Measurements from ENCODE around the gene KCND1. TPM values are rescaled to one million over a fixed set of nuclear protein-coding genes. Genes with fewer than 3 reads are reported as not detected.

KCND1 gene
- polyA plus RNA-seq, 1 experiment = 1.2 TPM

GRCh38 chrX:48914593-48915493 lies 56.8 kb downstream of the KCND1 start:
- Histone ChIP-seq H3K27me3 (ENCODE audit: control insufficient read depth, insufficient read depth, low read length) (no peaks in the 10 kb centered on the region), H3K27ac (ENCODE audit: low read depth, low read length) (no peak overlapping the region), H3K9me3 (ENCODE audit: control insufficient read depth, insufficient read depth, low read length) (no peaks in the 10 kb centered on the region), H3K4me3 (ENCODE audit: low read depth, low read length) (no peak overlapping the region)
- ChIA-PET CTCF (no interaction called here), POLR2A (no interaction called here)
- no peak for DNase-seq (ENCODE audit: low read depth, low spot score)
- TF ChIP-seq CTCF (IDR thresholded peaks at IDR 0.05; ENCODE audit: low read depth, low read length) = no peak

GRCh38 chrX:48913605-48914366 lies 57.9 kb downstream of the KCND1 start:
- TF ChIP-seq CTCF (IDR thresholded peaks at IDR 0.05; ENCODE audit: low read depth, low read length) = no peak
- no peaks in the 10 kb centered on the region for H3K9me3 ChIP-seq (ENCODE audit: control insufficient read depth, insufficient read depth, low read length)
- H3K27me3 ChIP-seq (ENCODE audit: control insufficient read depth, insufficient read depth, low read length) = no peaks in the 10 kb centered on the region
- DNase-seq (ENCODE audit: low read depth, low spot score) = no peak
- POLR2A ChIA-PET = interaction anchor here (0.7 kb wide), 1 partner anchor 151 kb away, joined by 7 read pairs; no protein-coding TSS in a partner anchor
- H3K27ac ChIP-seq (ENCODE audit: low read depth, low read length) = no peak overlapping the region
- no peak overlapping the region for H3K4me3 ChIP-seq (ENCODE audit: low read depth, low read length)
- CTCF ChIA-PET = no interaction called here

- ChIA-PET CTCF (interaction anchor here (1.1 to 1.7 kb wide), 2 partner anchors 20 to 263 kb away, joined by 5 to 7 read pairs; no protein-coding TSS in a partner anchor), POLR2A (interaction anchor here (0.6 to 1.1 kb wide), 3 partner anchors 14 to 76 kb away, joined by 3 to 11 read pairs (median 4); partner anchors contain the start of genes PQBP1 and TIMM17B)
- peak within 1 kb of the TSS; percentile 75 for H3K27ac ChIP-seq (ENCODE audit: low read depth, low read length)
- H3K4me3 ChIP-seq (ENCODE audit: low read depth, low read length) = peak within 1 kb of the TSS; percentile 83
- DNase-seq (ENCODE audit: low read depth, low spot score) = no peak
- H3K9me3 ChIP-seq (ENCODE audit: control insufficient read depth, insufficient read depth, low read length) = no peaks in the 10 kb centered on the region
- no peak for TF ChIP-seq CTCF (IDR thresholded peaks at IDR 0.05; ENCODE audit: low read depth, low read length)
- no peaks in the 10 kb centered on the region for H3K27me3 ChIP-seq (ENCODE audit: control insufficient read depth, insufficient read depth, low read length)
Measured at GRCh38 chrX:48911412-48912182, 60.0 kb downstream of the KCND1 start, which contains the start of gene SLC35A2. Gene SLC35A2 (minus strand): TSS chrX:48911646. CDS start chrX:48911636, 10 bp downstream.

Small RNAs within 50 kb of the gene (small RNA-seq; reads per million reads assigned to genes)
- not detected for gene RNU6-722P (ENCODE audit: insufficient read length, low read depth)

Other genes with a start within 250 kb of the KCND1 start
- not detected in 2 replicates for gene GLOD5, start 210.1 kb downstream of the KCND1 start, polyA plus RNA-seq (2011; rRNA removed)
- not detected in 2 replicates for gene GATA1, start 185.3 kb downstream of the KCND1 start, polyA plus RNA-seq (2011; rRNA removed)
- gene HDAC6, start 169.8 kb downstream of the KCND1 start, polyA plus RNA-seq (2011; rRNA removed) = 20.5 and 22.8 TPM in 2 replicates
- not detected in 2 replicates for gene ERAS, start 145.3 kb downstream of the KCND1 start, polyA plus RNA-seq (2011; rRNA removed)
- not detected in 2 replicates for gene PCSK1N, start 136.2 kb downstream of the KCND1 start, polyA plus RNA-seq (2011; rRNA removed)
- 31.2 and 42.1 TPM in 2 replicates for gene TIMM17B, start 74.1 kb downstream of the KCND1 start, polyA plus RNA-seq (2011; rRNA removed)
- 49.5 and 69.3 TPM in 2 replicates for gene PQBP1, start 73.9 kb downstream of the KCND1 start, polyA plus RNA-seq (2011; rRNA removed)
- 39.2 and 47.5 TPM in 2 replicates for gene SLC35A2, start 60.2 kb downstream of the KCND1 start, polyA plus RNA-seq (2011; rRNA removed)
- 3.8 TPM in 2 replicates for gene PIM2, start 52.8 kb downstream of the KCND1 start, polyA plus RNA-seq (2011; rRNA removed)
- 51.3 and 52.0 TPM in 2 replicates for gene OTUD5, start 14.2 kb downstream of the KCND1 start, polyA plus RNA-seq (2011; rRNA removed)
- 24.3 and 25.0 TPM in 2 replicates for gene GRIPAP1, start 30.4 kb upstream of the KCND1 start, polyA plus RNA-seq (2011; rRNA removed)
- 28.4 and 42.0 TPM in 2 replicates for gene TFE3, start 71.5 kb upstream of the KCND1 start, polyA plus RNA-seq (2011; rRNA removed)
- gene CCDC120, start 87.2 kb upstream of the KCND1 start, polyA plus RNA-seq (2011; rRNA removed) = 0.83 and 1.0 TPM in 2 replicates
- 27.6 and 41.2 TPM in 2 replicates for gene PRAF2, start 102.2 kb upstream of the KCND1 start, polyA plus RNA-seq (2011; rRNA removed)
- 78.4 and 96.1 TPM in 2 replicates for gene WDR45, start 108.0 kb upstream of the KCND1 start, polyA plus RNA-seq (2011; rRNA removed)
- 20.3 and 21.9 TPM in 2 replicates for gene GPKOW, start 151.9 kb upstream of the KCND1 start, polyA plus RNA-seq (2011; rRNA removed)
- 0.40 and 0.82 TPM in 2 replicates for gene MAGIX, start 190.9 kb upstream of the KCND1 start, polyA plus RNA-seq (2011; rRNA removed)
- gene PLP2, start 200.1 kb upstream of the KCND1 start, polyA plus RNA-seq (2011; rRNA removed) = 66.7 and 79.6 TPM in 2 replicates
- 3.6 and 4.1 TPM in 2 replicates for gene PRICKLE3, start 214.5 kb upstream of the KCND1 start, polyA plus RNA-seq (2011; rRNA removed)
- gene SYP, start 228.3 kb upstream of the KCND1 start, polyA plus RNA-seq (2011; rRNA removed) = 0.07 and 0.15 TPM in 2 replicates